Liver (tissue), 3 donors: ENCODE measurements around the gene LRP3.

Experiments
- ATF3 ChIP-seq: IDR thresholded peaks from 2 replicates; pipeline ENCODE4 v1.6.1; 2016; ENCODE audit warnings: antibody characterized with exemption
- CTCF ChIP-seq: fragments of 150-350 bp; IDR thresholded peaks from 2 replicates; pipeline ENCODE4 v1.5.1; 2017; ENCODE audit warnings: improper control_type of control experiment, low read depth, low read length; ENCODE audit not compliant: missing input control
- EGR1 ChIP-seq, 2 donors: IDR thresholded peaks; 2 replicates each; pipeline ENCODE4 v1.6.1; 2016 to 2018; ENCODE audit warnings: antibody characterized with exemption in 2 of 2, low read depth in 2 of 2
- FOXA1 ChIP-seq: IDR thresholded peaks from 2 replicates; pipeline ENCODE4 v1.6.1; 2016; ENCODE audit warnings: antibody characterized with exemption
- GABPA ChIP-seq, 2 donors: IDR thresholded peaks in 1 of 2; conservative IDR thresholded peaks in 1 of 2; 2 replicates each; pipeline ENCODE4 v1.6.1; 2016; ENCODE audit warnings: antibody characterized with exemption in 2 of 2, mild to moderate bottlenecking in 1 of 2, moderate library complexity in 1 of 2
- JUND ChIP-seq, 2 donors: IDR thresholded peaks; 2 replicates each; pipeline ENCODE4 v1.6.1; 2016; ENCODE audit warnings: antibody characterized with exemption in 2 of 2
- MAX ChIP-seq: IDR thresholded peaks from 2 replicates; pipeline ENCODE4 v1.6.1; 2016; ENCODE audit warnings: antibody characterized with exemption
- RAD21 ChIP-seq, 2 donors: IDR thresholded peaks; 2 replicates each; pipeline ENCODE4 v1.6.1; 2016; ENCODE audit warnings: antibody characterized with exemption in 2 of 2, mild to moderate bottlenecking in 2 of 2
- REST ChIP-seq: IDR thresholded peaks from 2 replicates; pipeline ENCODE4 v1.6.1; 2016; ENCODE audit warnings: antibody characterized with exemption, mild to moderate bottlenecking
- RXRA ChIP-seq, 2 donors: IDR thresholded peaks; 2 replicates each; pipeline ENCODE4 v1.6.1; 2017 to 2018; ENCODE audit warnings: antibody characterized with exemption in 2 of 2, mild to moderate bottlenecking in 1 of 2
- SP1 ChIP-seq: IDR thresholded peaks from 2 replicates; pipeline ENCODE4 v1.6.1; 2018; ENCODE audit warnings: antibody characterized with exemption, mild to moderate bottlenecking
- TAF1 ChIP-seq: conservative IDR thresholded peaks from 2 replicates; pipeline ENCODE4 v1.6.1; 2016; ENCODE audit warnings: antibody characterized with exemption, mild to moderate bottlenecking
- YY1 ChIP-seq: IDR thresholded peaks from 2 replicates; pipeline ENCODE4 v1.6.1; 2016; ENCODE audit warnings: antibody characterized with exemption, mild to moderate bottlenecking
- ZBTB33 ChIP-seq: IDR thresholded peaks from 2 replicates; pipeline ENCODE4 v1.6.1; 2016; ENCODE audit warnings: antibody characterized with exemption
- donor health status: healthy.
- donor health status: healthy.

GRCh38 chr19:33191501-33191900 is 2.6 kb upstream of the LRP3 start:
- no peak for TF ChIP-seq FOXA1
- TF ChIP-seq CTCF = no peak
- TF ChIP-seq TAF1 = no peak
- no peak for TF ChIP-seq JUND (IDR thresholded peaks at IDR 0.05)
- TF ChIP-seq SP1 = no peak
- no peak for TF ChIP-seq YY1
- no peak for TF ChIP-seq RAD21 (IDR thresholded peaks at IDR 0.05)
- TF ChIP-seq REST = no peak
- TF ChIP-seq ATF3 = no peak
- TF ChIP-seq EGR1 (IDR thresholded peaks at IDR 0.05; ENCODE audit: low read depth in 2 of 2) = no peak
- no peak for TF ChIP-seq ZBTB33
- TF ChIP-seq GABPA (IDR thresholded peaks at IDR 0.05 in 1 of 2, conservative IDR thresholded peaks at IDR 0.05 in 1 of 2) = no peak
- TF ChIP-seq MAX = no peak
- TF ChIP-seq RXRA (IDR thresholded peaks at IDR 0.05) = no peak
